ENCODE data around the gene UROC1.

UROC1 gene

DNA sequence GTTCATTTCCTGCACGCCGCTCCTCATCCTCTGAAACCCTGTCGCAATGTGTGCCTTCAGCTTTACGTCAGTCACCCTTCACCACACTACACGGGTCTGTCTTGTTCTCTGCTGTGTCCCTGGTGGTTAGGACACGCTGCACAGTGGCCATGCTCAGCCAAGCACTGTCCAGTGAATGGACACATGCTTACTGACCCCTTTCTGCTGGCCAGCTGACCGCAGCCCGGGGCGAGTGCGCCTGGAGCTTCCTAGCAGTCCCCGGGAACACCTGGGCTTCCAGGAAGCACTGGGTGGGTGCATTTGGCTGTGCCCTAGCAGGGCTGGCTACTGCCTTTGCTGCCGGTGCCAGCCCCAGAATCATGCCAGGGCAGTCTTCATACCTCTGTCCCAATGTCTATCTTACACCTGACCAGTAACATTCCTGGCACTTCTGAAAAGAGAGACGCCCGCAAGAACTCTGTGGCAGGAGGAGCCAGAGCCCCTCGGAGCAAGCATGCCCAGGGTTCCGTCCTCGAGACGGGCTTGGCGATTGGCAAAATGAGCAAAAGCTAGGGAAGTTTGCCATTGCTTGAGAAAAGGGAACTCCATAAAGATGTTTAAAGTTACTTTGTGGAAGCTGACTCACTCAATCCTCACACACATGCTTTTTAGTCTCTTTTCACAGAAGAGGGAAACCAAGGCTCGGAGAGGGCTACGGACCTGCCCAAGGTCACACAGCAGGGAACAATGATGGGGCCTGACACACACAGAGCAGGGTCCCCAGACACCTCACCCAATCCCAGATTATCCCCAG, 26.2 kb downstream of the UROC1 start:
- H3K4me3 ChIP-seq (ENCODE audit: low read depth, low read length), result no peak overlapping the region

DNA sequence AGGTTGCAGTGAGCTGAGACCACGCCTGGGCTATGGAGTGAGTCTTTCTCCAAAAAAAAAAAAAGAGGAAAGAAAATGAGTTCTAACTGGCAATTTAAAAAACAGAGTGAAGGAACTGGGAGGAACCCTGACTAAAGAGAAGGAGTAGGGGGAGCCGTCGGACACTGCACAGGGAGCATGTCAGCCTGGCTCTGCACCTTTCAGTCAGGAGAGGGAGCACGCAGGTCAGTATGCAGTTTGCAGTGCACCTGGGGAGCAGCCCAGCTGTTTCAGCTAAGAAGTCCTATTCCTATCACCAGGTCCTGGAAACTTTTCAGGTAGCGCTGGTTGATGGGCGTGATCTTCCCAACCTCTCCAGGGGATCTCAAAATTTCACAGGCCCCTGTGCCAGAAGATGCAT, 27.0 kb downstream of the UROC1 start:
- TF ChIP-seq CTCF (IDR thresholded peaks at IDR 0.05), result no peak
- no peak overlapping the region for H3K4me3 ChIP-seq (ENCODE audit: low read depth, low read length)
- no peak overlapping the region for H3K9ac ChIP-seq
- no peaks in the 10 kb centered on the region for H3K36me3 ChIP-seq (ENCODE audit: control insufficient read depth, insufficient read depth, low read length)
- H3K27ac ChIP-seq, result no peak overlapping the region
- H2AFZ ChIP-seq, result no peak overlapping the region
- H3K4me1 ChIP-seq, result no peaks in the 10 kb centered on the region
- no peaks in the 10 kb centered on the region for H3K27me3 ChIP-seq (ENCODE audit: control insufficient read depth, insufficient read depth, low read length)
- H3K9me3 ChIP-seq (ENCODE audit: control insufficient read depth, low read length), result no peaks in the 10 kb centered on the region
- H3K4me2 ChIP-seq (ENCODE audit: low read length), result no peak overlapping the region
- no peaks in the 10 kb centered on the region for H3K79me2 ChIP-seq

More for the DNA sequence above, 26.2 kb downstream of the UROC1 start:
- H3K36me3 ChIP-seq (ENCODE audit: control insufficient read depth, insufficient read depth, low read length), result no peaks in the 10 kb centered on the region
- H3K27me3 ChIP-seq (ENCODE audit: control insufficient read depth, insufficient read depth, low read length), result no peaks in the 10 kb centered on the region
- no peak for TF ChIP-seq CTCF (IDR thresholded peaks at IDR 0.05)
- H3K9me3 ChIP-seq (ENCODE audit: control insufficient read depth, low read length), result no peaks in the 10 kb centered on the region
- no peak overlapping the region for H2AFZ ChIP-seq
- H3K4me1 ChIP-seq, result no peaks in the 10 kb centered on the region
- H3K4me2 ChIP-seq (ENCODE audit: low read length), result no peak overlapping the region
- no peak overlapping the region for H3K27ac ChIP-seq
- no peaks in the 10 kb centered on the region for H3K79me2 ChIP-seq
- no peak overlapping the region for H3K9ac ChIP-seq

- no peaks in the 10 kb centered on the region for H3K9me3 ChIP-seq (ENCODE audit: control insufficient read depth, low read length)
- H3K4me1 ChIP-seq, result peaks cover 6% of the 10 kb centered on the region
These were observed 28.5 kb downstream of the UROC1 start for GRCh38 chr3:126488886-126489569.

DNA sequence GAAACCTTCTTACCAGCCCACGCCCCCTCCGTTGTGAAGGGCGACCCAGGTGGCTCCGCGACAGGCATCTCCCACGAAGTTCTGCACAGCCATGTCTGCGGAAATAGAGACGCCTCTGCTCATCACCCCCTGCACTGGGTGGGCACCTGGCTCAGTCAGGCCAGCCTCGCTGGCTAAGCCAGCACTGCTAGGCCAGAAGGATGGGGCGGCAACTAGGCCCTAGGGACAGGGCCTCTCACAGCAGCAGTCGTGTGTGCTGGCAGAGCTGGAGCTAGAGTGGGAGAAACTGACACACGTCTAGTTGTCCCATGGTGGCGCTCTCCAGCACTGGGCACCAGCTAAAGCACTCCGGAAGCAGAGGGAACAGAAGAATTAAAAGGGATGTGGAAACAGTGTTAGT, 29.4 kb downstream of the UROC1 start:
- Histone ChIP-seq H3K4me3 (ENCODE audit: low read depth, low read length) (no peak overlapping the region), H3K79me2 (no peaks in the 10 kb centered on the region), H3K27me3 (ENCODE audit: control insufficient read depth, insufficient read depth, low read length) (no peaks in the 10 kb centered on the region), H3K36me3 (ENCODE audit: control insufficient read depth, insufficient read depth, low read length) (no peaks in the 10 kb centered on the region), H3K4me2 (ENCODE audit: low read length) (no peak overlapping the region), H3K9me3 (ENCODE audit: control insufficient read depth, low read length) (no peaks in the 10 kb centered on the region), H2AFZ (no peak overlapping the region), H3K4me1 (peaks cover 8% of the 10 kb centered on the region), H3K27ac (no peak overlapping the region), H3K9ac (no peak overlapping the region)
- TF ChIP-seq CTCF (IDR thresholded peaks at IDR 0.05), result no peak

More at GRCh38 chr3:126488886-126489569, 28.5 kb downstream of the UROC1 start:
- Histone ChIP-seq H3K79me2 (no peaks in the 10 kb centered on the region), H3K9ac (no peak overlapping the region), H3K4me2 (ENCODE audit: low read length) (no peak overlapping the region), H3K27me3 (ENCODE audit: control insufficient read depth, insufficient read depth, low read length) (no peaks in the 10 kb centered on the region), H3K36me3 (ENCODE audit: control insufficient read depth, insufficient read depth, low read length) (no peaks in the 10 kb centered on the region), H3K4me3 (ENCODE audit: low read depth, low read length) (no peak overlapping the region), H3K27ac (no peak overlapping the region), H2AFZ (no peak overlapping the region)
- no peak for TF ChIP-seq CTCF (IDR thresholded peaks at IDR 0.05)
